Measurements from ENCODE around the gene UBE3C.

DNA sequence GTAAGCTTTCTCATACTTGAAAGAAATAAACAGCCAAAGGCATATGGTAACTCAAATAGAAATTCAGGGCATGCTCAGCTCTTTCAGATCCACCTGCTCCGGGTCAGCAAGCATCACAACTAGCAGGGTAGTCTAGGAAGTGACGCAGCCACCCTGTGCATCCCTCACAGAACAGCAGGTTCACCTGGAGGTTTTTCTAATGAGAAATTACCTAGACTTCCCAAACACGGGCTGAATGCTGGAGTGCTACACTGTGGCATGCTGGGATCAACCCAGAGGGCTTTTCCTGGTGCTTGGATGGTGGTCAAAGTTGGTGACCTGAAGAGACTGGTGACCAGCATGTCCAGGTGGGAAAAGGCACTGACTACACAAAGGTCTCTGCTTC lies 131.3 kb downstream of the UBE3C start:
- TF ChIP-seq, protein P1, sequence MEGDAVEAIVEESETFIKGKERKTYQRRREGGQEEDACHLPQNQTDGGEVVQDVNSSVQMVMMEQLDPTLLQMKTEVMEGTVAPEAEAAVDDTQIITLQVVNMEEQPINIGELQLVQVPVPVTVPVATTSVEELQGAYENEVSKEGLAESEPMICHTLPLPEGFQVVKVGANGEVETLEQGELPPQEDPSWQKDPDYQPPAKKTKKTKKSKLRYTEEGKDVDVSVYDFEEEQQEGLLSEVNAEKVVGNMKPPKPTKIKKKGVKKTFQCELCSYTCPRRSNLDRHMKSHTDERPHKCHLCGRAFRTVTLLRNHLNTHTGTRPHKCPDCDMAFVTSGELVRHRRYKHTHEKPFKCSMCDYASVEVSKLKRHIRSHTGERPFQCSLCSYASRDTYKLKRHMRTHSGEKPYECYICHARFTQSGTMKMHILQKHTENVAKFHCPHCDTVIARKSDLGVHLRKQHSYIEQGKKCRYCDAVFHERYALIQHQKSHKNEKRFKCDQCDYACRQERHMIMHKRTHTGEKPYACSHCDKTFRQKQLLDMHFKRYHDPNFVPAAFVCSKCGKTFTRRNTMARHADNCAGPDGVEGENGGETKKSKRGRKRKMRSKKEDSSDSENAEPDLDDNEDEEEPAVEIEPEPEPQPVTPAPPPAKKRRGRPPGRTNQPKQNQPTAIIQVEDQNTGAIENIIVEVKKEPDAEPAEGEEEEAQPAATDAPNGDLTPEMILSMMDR (optimal IDR thresholded peaks at IDR 0.05 in 1 of 3, IDR thresholded peaks at IDR 0.05 in 1 of 3, conservative IDR thresholded peaks at IDR 0.05 in 1 of 3; ENCODE audit: extremely low read depth in 1 of 3, insufficient read depth in 2 of 3, low read length in 3 of 3) = no peak
- no peak for TF ChIP-seq EZH2 (IDR thresholded peaks at IDR 0.05; ENCODE audit: low read length)
